GM12872 (cell line): ENCODE data around the gene WDR27.

Experiments used
- CTCF ChIP-seq: IDR thresholded peaks from 3 replicates; pipeline ENCODE4 v1.5.1; 2011; ENCODE audit warnings: low read depth, mild to moderate bottlenecking, low read length, moderate library complexity; ENCODE audit not compliant: insufficient read depth

Gene WDR27

DNA sequence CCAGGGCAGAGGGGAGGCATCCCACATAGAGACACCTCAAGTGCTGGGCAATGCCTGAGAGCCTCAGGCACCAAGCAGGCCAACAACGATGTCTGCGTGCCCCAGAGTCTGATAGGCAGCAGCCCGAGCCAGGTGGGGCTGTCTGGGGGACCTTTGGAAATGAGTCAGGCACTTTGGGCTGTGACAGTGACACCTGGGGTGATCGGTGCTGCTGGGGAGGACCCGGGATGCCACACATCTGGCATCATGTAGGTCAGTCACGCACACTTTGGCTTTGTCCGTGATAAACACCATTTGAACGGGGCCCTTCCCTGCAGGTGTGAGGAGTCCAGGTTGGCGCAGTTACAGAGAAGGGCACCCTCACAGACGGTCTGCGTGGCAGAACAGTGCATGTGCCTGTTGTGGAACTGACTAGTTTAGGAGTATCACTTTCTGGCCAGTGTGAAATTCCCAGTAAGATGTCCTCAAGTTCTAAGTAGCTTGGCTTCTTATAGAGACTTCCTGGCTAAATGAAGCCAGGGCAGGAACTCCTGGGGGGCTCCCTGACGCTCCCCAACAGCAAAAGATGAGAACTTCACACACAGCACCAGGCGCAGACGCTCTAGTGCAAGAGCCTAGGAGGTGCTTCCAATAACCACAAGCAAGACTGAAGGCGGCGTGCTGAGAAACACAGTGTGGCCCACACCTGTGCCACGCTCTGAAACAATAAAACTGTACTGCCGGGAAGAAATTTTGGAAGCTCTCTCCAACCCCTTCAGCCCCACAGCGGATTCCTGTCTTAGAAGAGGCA is 134.7 kb downstream of the WDR27 start:
- no peak for TF ChIP-seq CTCF

- no peak for TF ChIP-seq CTCF
Observed at GRCh38 chr6:169566319-169566718, 135.5 kb downstream of the WDR27 start.

- TF ChIP-seq CTCF = 0 out of 3 replicates have a peak, but pooled peaks have one; percentile 9
Observed at GRCh38 chr6:169564453-169565240, 137.2 kb downstream of the WDR27 start.

- no peak for TF ChIP-seq CTCF
Observed at GRCh38 chr6:169561665-169562064, 140.2 kb downstream of the WDR27 start.

DNA sequence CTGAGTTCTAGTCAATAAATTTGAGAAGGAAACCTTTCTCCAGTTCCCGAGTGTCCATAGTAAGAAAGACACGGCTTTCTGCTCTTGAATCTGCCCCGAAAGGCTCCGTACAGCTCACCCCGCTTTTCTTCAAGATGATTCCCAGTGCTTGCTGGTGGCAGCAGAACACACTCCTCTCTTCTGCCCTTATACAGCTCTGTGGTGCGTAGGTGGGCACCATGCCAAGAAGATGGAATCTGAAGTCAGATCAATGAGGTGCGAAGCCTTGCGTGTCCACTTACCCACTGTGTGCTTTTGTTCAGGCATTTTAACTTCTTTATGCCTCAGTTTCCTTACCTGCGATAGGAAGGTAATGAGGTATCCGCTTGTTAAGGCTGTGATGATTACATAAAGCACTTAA is 142.2 kb downstream of the WDR27 start:
- TF ChIP-seq CTCF = no peak

DNA sequence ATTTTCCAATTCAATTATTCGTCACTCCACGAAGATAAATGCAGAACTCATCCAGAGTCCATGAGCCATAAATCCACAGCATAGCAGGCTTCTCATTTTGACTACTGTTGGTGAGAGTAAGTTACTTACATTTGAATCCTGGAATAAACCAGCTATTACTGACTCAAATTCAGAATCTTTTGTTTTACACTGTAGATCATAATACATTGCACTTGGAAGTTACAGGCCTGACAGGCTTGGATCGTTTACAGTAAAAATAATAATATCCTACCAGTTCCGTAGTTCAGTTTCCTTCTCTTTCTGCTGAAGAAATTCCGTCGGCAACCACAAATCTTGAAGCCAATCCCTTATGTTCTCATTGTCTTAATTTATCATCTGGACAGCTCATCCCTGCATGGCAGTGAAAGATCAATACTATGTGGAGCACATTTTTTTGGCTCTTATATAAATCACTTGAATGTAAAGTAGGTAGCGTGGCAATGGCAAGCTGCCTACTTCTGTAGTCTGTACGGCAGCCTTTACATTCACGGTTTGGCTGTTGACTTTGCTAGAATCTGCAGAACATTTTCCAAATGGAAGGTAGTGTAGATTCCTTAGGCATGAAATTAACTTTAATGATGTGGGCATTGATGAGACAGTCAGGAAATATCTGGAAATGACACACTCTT is 142.9 kb downstream of the WDR27 start:
- no peak for TF ChIP-seq CTCF

- TF ChIP-seq CTCF = no peak
Observed at GRCh38 chr6:169558378-169558773, 143.5 kb downstream of the WDR27 start.
